A549 (cell line): ENCODE measurements around the gene GAGE13. TPM values are rescaled to one million over a fixed set of nuclear protein-coding genes. Genes with fewer than 3 reads are reported as not detected.
A peak's percentile ranks its signal among the peaks of the same experiment; 100 is the strongest.
"Not testable (repeated sequence)": the region's sequence is repeated elsewhere in the genome, so short reads cannot be mapped to it uniquely, and the experiment has no call there.

Source experiments
- ATAC-seq, 2 experiments: fragments of 200-7000 bp in 1 of 2; fragments of >200 bp in 1 of 2; cut with Nextera tagmentation in 1 of 2; cut with Tn5 transposase in 1 of 2; 3 replicates each; pipeline versions ENCODE4 v1.8.0 to v1.9.1; 2018 to 2020; ENCODE audit warnings: mild to moderate bottlenecking in 1 of 2, moderate library complexity in 1 of 2
- CTCF ChIA-PET: fragments of 300-600 bp; sonication (Branson Sonifier 250); formaldehyde crosslinking; extraction: SDS; loops from one replicate; lab custom pipeline; 2021; ENCODE audit warnings: antibody characterized with exemption, inconsistent platforms; lab: Yijun Ruan, JAX
- POLR2A ChIA-PET: fragments of 350-600 bp; formaldehyde crosslinking; extraction: SDS; loops from one replicate; lab custom pipeline; 2021; ENCODE audit warnings: antibody characterized with exemption, inconsistent platforms; lab: Yijun Ruan, JAX
- DNase-seq, 2 experiments: peaks; one replicate each; pipeline versions ENCODE4 v3.0.0 to v3.0.0-alpha.2; 2011 to 2016; ENCODE audit warnings: low read depth in 1 of 2, low spot score in 1 of 2
- FAIRE-seq: peaks from 2 replicates; lab custom pipeline; 2011; peaks lifted over from hg19 to GRCh38; lab: Jason Lieb, UNC
- H3K27ac ChIP-seq, 2 experiments: fragments of >200 bp; sonication (Bioruptor Twin); formaldehyde crosslinking; 3 replicates each; pipeline ENCODE4 v1.5.1; 2016 to 2017
- H3K4me1 ChIP-seq: fragments of >200 bp; sonication (Bioruptor Twin); formaldehyde crosslinking; 3 replicates; pipeline ENCODE4 v1.6.1; 2016
- H3K4me2 ChIP-seq: fragments of >200 bp; sonication (Bioruptor Twin); formaldehyde crosslinking; 3 replicates; pipeline ENCODE4 v1.6.1; 2016
- H3K4me3 ChIP-seq: fragments of >200 bp; sonication (Bioruptor Twin); formaldehyde crosslinking; 3 replicates; pipeline ENCODE4 v1.5.1; 2016
- H3K9me3 ChIP-seq: fragments of >200 bp; sonication (Bioruptor Twin); formaldehyde crosslinking; 3 replicates; pipeline ENCODE4 v1.6.1; 2016
- CBX2 ChIP-seq: fragments of 200-600 bp; sonication (generic); IDR thresholded peaks from 2 replicates; pipeline ENCODE4 v1.6.1; 2016; ENCODE audit warnings: low read depth, mild to moderate bottlenecking, borderline replicate concordance
- CBX8 ChIP-seq: fragments of 200-600 bp; sonication (generic); IDR thresholded peaks from 2 replicates; pipeline ENCODE4 v1.6.1; 2016
- EHF ChIP-seq: fragments of 250-450 bp; sonication (Bioruptor Pico); IDR thresholded peaks from 2 replicates; pipeline ENCODE4 v1.5.0; 2020; ENCODE audit warnings: mild to moderate bottlenecking
- HOXB13 ChIP-seq: fragments of 250-450 bp; sonication (Bioruptor Pico); IDR thresholded peaks from 2 replicates; pipeline ENCODE4 v1.5.0; 2020; ENCODE audit warnings: low read depth, mild to moderate bottlenecking, moderate library complexity
- KDM1A ChIP-seq: fragments of 200-600 bp; sonication (generic); IDR thresholded peaks from 2 replicates; pipeline ENCODE4 v1.6.1; 2016; ENCODE audit warnings: low read depth, mild to moderate bottlenecking
- MYC ChIP-seq: IDR thresholded peaks from 2 replicates; pipeline ENCODE4 v1.6.1; 2012; ENCODE audit warnings: mild to moderate bottlenecking, inconsistent platforms, low read length, improper control_type of control experiment, borderline replicate concordance
- NR3C1 ChIP-seq: fragments of >200 bp; sonication (Bioruptor Twin); formaldehyde crosslinking; IDR thresholded peaks from 3 replicates; pipeline ENCODE4 v1.6.1; 2017
- PHF8 ChIP-seq: fragments of 200-600 bp; sonication (generic); IDR thresholded peaks from 2 replicates; pipeline ENCODE4 v1.6.1; 2016; ENCODE audit warnings: low read depth, mild to moderate bottlenecking, antibody characterized with exemption, moderate library complexity, borderline replicate concordance
- SREBF2 ChIP-seq: fragments of 450-650 bp; IDR thresholded peaks from 2 replicates; pipeline ENCODE4 v1.6.1; 2014; ENCODE audit warnings: mild to moderate bottlenecking, moderate library complexity
- ZNF302 ChIP-seq: fragments of 250-450 bp; sonication (Bioruptor Pico); IDR thresholded peaks from 2 replicates; pipeline ENCODE4 v1.9.0; 2021; ENCODE audit warnings: inconsistent platforms, mild to moderate bottlenecking, moderate library complexity
- WGBS: methylation state at CpG from one replicate; pipeline ENCODE4 v1.1.6; 2017; ENCODE audit errors: missing lambda C conversion rate; 5-methylcytosine and 5-hydroxymethylcytosine counted together
- polyA plus RNA-seq, 4 experiments: library from polyadenylated mRNA; depleted of rRNA in 3 of 4; stranded (reverse); fragments of >200 nt; fragmentation: RNase III in 1 of 4; extraction: RNeasy Plus Mini Kit Qiagen cat#74134 plus additional on column Dnase treatment in 1 of 4; gene quantifications; 2 replicates in 3 of 4; 3 replicates in 1 of 4; pipeline ENCODE4 v1.2.3, GENCODE V29; 2011 to 2017
- TF ChIP-seq, protein P1 (sequence below): fragments of >200 bp; sonication (Bioruptor Twin); formaldehyde crosslinking; IDR thresholded peaks from 3 replicates; pipeline ENCODE4 v1.6.1; 2016
- TF ChIP-seq, protein P2 (sequence below): IDR thresholded peaks from 2 replicates; pipeline ENCODE4 v1.6.1; 2012
- TF ChIP-seq, protein P3 (sequence below): IDR thresholded peaks from 2 replicates; pipeline ENCODE4 v1.6.1; 2012; ENCODE audit warnings: low read depth, borderline replicate concordance
- TF ChIP-seq, protein P4 (sequence below): fragments of 200-600 bp; sonication (generic); IDR thresholded peaks from 2 replicates; pipeline ENCODE4 v1.6.1; 2016; ENCODE audit warnings: antibody characterized with exemption, mild to moderate bottlenecking, moderate library complexity

The GAGE13 gene
- polyA plus RNA-seq, 2 of the 4 experiments (the other 2 are of a cell fraction) = not detected

DNA sequence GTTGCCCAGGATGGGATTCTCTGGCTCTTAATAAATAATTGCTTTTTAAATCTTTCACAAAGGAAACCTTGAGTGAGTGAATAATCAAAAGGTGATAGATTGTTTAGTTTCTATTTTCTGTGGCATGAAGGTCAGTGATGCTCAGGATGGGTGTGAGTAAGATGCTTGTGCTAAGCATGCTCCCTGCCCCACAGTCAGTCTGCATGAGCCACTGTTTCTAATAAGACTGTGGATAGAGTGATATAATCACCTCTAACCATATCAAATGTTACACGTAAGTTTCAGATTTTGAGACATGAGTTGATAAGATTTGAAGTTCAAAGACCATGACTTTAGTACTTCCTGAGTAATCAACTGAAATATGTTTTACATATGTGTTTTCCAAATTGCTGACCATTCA, 30.7 kb upstream of the GAGE13 start (continued):
- TF ChIP-seq, protein P1, sequence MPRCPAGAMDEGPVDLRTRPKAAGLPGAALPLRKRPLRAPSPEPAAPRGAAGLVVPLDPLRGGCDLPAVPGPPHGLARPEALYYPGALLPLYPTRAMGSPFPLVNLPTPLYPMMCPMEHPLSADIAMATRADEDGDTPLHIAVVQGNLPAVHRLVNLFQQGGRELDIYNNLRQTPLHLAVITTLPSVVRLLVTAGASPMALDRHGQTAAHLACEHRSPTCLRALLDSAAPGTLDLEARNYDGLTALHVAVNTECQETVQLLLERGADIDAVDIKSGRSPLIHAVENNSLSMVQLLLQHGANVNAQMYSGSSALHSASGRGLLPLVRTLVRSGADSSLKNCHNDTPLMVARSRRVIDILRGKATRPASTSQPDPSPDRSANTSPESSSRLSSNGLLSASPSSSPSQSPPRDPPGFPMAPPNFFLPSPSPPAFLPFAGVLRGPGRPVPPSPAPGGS = no peak

DNA sequence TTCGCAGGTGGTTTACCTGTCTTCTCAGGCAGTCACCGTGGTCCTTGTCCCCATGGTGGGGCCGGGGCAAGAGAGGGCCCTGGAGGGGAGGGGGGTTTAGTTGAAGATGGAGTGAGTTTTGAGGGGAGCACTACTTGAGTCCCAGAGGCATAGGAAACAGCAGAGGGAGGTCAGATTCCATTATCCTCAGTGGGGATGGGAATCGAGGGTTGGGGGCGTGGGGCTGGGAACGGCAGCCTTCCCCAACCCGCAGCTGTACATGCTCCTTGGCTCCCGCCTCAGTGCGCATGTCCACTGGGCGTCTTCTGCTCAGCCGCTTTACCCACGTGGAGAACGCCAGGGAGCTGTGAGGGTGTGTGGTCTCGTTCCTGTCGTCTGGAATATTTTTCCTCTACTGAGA, 28.0 kb upstream of the GAGE13 start, which contains the start of gene GAGE10:
GAGE10 (plus strand) TSS at position 301 of the 400 bp plus-strand sequence. CDS start 1,214 bp downstream, outside the sequence.
- ATAC-seq = no peak
- Histone ChIP-seq H3K27ac (no peak within 1 kb of the TSS), H3K4me1 (no peaks in the 10 kb centered on the region), H3K4me3 (no peak within 1 kb of the TSS), H3K4me2 (no peak within 1 kb of the TSS), H3K9me3 (no peaks in the 10 kb centered on the region)
- WGBS = 49% methylated on average over 11 of the region's 15 CpGs
- ChIA-PET CTCF (no interaction called here), POLR2A (no interaction called here)
- FAIRE-seq = no peak
- TF ChIP-seq, protein P2, sequence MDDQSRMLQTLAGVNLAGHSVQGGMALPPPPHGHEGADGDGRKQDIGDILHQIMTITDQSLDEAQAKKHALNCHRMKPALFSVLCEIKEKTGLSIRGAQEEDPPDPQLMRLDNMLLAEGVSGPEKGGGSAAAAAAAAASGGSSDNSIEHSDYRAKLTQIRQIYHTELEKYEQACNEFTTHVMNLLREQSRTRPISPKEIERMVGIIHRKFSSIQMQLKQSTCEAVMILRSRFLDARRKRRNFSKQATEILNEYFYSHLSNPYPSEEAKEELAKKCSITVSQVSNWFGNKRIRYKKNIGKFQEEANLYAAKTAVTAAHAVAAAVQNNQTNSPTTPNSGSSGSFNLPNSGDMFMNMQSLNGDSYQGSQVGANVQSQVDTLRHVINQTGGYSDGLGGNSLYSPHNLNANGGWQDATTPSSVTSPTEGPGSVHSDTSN = no peak
- TF ChIP-seq PHF8 = no peak
- TF ChIP-seq KDM1A = no peak
- TF ChIP-seq SREBF2 = no peak
- TF ChIP-seq HOXB13 (CRISPR knock-in tag) = no peak
- TF ChIP-seq, protein P3, sequence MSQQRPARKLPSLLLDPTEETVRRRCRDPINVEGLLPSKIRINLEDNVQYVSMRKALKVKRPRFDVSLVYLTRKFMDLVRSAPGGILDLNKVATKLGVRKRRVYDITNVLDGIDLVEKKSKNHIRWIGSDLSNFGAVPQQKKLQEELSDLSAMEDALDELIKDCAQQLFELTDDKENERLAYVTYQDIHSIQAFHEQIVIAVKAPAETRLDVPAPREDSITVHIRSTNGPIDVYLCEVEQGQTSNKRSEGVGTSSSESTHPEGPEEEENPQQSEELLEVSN = no peak
- no peak for TF ChIP-seq CBX8
- TF ChIP-seq ZNF302 (CRISPR knock-in tag) = no peak
- no peak for TF ChIP-seq NR3C1
- TF ChIP-seq CBX2 = no peak
- TF ChIP-seq, protein P4, sequence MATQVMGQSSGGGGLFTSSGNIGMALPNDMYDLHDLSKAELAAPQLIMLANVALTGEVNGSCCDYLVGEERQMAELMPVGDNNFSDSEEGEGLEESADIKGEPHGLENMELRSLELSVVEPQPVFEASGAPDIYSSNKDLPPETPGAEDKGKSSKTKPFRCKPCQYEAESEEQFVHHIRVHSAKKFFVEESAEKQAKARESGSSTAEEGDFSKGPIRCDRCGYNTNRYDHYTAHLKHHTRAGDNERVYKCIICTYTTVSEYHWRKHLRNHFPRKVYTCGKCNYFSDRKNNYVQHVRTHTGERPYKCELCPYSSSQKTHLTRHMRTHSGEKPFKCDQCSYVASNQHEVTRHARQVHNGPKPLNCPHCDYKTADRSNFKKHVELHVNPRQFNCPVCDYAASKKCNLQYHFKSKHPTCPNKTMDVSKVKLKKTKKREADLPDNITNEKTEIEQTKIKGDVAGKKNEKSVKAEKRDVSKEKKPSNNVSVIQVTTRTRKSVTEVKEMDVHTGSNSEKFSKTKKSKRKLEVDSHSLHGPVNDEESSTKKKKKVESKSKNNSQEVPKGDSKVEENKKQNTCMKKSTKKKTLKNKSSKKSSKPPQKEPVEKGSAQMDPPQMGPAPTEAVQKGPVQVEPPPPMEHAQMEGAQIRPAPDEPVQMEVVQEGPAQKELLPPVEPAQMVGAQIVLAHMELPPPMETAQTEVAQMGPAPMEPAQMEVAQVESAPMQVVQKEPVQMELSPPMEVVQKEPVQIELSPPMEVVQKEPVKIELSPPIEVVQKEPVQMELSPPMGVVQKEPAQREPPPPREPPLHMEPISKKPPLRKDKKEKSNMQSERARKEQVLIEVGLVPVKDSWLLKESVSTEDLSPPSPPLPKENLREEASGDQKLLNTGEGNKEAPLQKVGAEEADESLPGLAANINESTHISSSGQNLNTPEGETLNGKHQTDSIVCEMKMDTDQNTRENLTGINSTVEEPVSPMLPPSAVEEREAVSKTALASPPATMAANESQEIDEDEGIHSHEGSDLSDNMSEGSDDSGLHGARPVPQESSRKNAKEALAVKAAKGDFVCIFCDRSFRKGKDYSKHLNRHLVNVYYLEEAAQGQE = no peak
- no peak for TF ChIP-seq MYC
- TF ChIP-seq EHF (CRISPR knock-in tag) = no peak
- DNase-seq = no peak

DNA sequence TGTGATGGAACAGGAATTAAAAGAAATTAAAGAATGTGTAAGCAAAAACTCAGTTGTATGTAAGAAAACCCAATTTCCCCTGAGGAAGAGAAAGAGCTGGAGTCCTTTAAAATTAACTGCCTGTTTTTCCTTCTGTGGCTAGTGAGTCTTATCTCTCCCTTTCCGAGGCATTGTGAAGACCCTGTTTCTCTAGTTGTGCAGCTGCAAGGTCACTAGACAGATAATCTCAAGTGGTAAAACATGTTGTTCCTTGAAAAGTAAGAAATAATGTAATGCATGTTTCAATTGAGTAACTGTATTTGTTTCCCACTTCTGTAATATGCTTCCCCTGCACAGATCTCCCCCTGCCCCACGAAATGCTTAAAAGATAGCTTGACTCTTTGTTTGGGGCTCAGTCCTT, 23.6 kb upstream of the GAGE13 start:
- H3K4me2 ChIP-seq, H3K4me1 ChIP-seq, CTCF ChIA-PET, DNase-seq, H3K4me3 ChIP-seq, H3K9me3 ChIP-seq, POLR2A ChIA-PET, H3K27ac ChIP-seq, ATAC-seq: not testable (repeated sequence)
- FAIRE-seq = peak; percentile 65
- WGBS = 28% methylated on average over 2 of the region's 2 CpGs
